Measurements from ENCODE around the gene PEX1.

DNA sequence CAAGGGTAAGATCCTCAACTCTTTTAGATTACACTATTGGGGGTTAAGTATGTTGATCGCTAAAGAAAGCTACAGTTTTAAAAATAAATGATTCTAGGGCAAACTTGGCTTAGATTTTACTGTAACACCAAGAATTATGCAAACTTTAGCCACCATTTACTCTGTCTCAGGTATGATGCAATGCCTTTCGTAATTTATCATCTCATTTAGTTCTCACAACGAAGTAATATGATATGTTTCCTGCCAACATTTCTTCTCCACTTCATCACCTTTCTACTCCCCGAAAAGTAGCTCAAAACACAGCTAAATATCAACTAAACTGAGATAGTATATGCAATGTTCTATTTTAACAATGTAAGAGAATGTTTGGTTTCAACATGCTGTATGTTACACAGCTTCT is 40.8 kb upstream of the PEX1 start:
- TF ChIP-seq POLR2A (IDR thresholded peaks at IDR 0.05; ENCODE audit: extremely low read depth, insufficient read length) = no peak
- TF ChIP-seq, protein P1, sequence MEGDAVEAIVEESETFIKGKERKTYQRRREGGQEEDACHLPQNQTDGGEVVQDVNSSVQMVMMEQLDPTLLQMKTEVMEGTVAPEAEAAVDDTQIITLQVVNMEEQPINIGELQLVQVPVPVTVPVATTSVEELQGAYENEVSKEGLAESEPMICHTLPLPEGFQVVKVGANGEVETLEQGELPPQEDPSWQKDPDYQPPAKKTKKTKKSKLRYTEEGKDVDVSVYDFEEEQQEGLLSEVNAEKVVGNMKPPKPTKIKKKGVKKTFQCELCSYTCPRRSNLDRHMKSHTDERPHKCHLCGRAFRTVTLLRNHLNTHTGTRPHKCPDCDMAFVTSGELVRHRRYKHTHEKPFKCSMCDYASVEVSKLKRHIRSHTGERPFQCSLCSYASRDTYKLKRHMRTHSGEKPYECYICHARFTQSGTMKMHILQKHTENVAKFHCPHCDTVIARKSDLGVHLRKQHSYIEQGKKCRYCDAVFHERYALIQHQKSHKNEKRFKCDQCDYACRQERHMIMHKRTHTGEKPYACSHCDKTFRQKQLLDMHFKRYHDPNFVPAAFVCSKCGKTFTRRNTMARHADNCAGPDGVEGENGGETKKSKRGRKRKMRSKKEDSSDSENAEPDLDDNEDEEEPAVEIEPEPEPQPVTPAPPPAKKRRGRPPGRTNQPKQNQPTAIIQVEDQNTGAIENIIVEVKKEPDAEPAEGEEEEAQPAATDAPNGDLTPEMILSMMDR (IDR thresholded peaks at IDR 0.05; ENCODE audit: low read depth, low read length) = no peak
